Retina (tissue), 1 donor: ENCODE measurements around the gene HTR1D.
A peak's percentile ranks its signal among the peaks of the same experiment; 100 is the strongest.
"Not testable (repeated sequence)": the region's sequence is repeated elsewhere in the genome, so short reads cannot be mapped to it uniquely, and the experiment has no call there.

Experiments used
- DNase-seq: peaks from one replicate; pipeline ENCODE4 v3.0.0-alpha.2; 2016

Gene HTR1D

DNA sequence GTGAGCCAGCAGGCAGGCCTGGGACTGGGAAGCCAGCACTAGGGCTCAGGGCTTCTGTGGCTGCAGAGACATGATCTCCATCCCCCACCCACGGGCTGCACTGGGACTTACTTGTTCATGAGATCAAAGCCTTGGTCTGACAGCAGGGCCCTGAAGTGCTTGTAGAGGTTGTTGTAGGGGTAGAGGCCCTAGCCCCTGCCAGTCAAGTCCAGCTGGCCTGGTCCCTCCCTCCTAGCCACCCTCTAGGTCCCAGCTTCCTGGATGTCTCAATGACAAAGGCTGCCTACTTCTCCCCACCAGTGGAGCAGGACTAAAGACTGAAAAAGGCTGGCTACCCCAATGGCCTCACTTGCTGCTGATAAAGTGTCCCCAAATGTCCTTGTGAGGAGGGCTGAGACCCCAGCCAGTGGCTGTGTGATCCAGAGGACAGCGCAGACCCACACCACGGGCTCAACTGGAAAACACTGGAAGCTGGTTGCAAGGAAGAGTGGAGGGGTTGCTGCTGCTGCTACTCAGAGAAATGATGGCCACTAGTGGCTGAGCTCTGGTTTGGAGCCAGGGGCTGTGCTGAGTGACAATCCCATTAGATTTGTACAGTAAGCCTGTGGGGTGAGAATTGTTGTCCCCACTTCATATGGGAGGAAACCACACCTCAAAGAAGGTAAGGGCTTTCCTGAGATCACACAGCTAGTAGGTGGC, 1.4 kb downstream of the HTR1D start:
- DNase-seq, result no peak

DNA sequence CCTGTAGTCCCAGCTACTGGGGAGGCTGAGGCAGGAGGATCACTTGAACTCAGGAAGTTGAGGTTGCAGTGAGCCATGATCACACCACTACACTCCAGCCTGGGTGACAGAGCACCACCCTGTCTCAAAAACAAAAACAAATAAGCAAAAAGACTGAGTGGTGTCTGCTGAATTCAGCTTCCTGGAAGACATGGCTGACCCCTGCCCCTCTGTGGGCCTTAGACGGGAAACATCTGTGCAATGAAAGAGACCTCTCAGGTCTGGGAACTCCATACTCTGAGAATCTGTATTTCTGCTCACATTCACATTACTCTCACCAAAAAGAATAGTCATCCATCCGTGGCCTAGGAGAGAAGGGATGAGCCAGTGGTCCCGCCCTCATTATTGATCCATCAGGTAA, 2.0 kb downstream of the HTR1D start:
- no peak for DNase-seq

DNA sequence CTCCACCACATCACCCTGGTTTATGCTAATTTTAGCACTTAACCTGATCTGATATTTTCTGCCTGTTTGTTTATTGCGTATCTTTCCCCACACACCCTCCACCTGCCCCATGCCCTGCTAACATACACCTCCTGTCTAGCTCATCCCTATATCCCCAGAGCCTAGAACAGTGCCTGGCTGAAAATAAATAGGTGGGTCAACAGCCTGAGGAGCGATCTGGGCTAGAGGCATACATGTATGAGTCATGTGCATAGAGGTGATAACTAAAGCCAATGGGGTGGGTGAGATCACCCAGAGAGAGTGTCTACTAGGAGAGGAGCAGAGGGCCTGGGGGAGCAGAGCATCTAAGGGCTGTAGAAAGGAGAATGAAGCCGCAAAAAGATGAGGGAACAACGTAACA, 2.7 kb downstream of the HTR1D start:
- no peak for DNase-seq

DNA sequence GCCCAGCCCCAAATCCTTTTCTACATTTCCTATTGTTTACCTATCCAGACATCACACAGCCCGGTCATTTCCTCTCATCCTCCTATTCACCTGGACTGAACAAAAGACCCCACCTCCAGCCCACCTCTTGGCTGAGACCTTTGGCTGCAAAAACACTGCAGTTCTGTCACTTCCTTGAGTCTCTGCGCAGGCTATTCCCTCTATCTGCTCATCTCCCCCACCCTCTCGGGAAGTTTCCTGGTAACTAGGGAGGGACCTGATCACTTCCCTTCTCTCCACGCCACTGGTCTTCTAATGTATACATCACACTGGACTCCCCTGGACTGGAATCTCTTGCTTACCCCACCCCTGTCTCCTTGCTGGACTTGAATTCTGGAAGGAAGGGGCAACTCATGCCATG, 5.3 kb downstream of the HTR1D start:
- no peak for DNase-seq

DNA sequence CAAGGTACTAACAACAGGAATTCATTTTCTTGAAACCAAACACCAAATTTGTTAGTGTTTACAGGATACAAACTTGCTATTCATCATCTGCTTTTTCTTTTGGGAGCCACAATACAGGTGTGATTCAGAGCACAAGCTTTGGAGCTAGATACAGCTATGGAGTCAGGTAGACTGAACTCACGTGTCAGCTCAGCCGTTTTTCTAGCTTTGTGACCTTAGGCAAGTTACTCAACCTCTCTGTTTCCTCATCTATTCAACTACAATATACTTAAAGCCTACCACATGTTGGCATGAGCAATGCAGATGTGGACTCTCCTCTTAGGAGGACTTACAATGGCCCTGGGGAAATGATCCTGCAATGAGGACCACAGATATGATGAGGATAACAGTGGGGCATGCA, 6.3 kb downstream of the HTR1D start:
- no peak for DNase-seq

DNA sequence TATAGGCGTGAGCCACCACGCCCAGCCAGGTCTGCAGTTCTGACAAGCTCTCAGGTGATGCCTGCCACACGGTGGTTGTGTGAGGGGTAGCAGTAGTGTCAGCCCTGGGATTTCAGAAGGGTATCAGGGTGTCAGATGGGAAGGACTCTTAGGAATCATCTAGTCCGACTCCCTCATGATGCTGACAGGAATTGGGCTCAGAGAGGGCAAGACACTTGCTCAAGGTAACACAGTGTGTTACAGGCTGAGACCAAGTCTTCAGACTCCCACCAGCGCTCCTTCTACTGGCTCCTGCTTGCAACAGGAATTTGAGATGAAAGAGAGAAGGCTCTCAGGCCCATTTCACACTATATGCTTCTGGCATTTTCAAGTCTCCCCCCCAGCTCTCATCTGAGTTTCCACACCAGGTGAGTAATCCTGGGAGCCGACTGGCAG, 6.9 kb downstream of the HTR1D start:
- DNase-seq, result no peak

DNA sequence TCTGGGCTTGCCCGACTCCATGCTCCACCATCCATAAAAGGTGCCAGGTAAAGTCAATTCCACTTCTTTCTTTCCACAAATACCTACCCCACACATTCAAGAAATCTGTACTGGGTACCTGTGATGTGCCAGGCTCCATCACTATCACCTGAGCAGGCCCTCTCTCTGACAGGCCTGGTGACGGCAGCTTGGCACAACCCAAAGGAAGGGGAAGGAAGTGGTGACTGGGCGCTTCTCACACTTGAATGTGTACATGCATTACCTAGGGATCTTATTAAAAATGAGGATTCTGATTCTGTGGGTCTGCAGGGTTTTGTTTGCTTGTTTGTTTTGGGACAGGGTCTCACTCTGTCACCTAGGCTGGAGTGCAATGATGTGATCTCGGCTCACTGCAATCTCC, 7.5 kb downstream of the HTR1D start:
- DNase-seq, result no peak

DNA sequence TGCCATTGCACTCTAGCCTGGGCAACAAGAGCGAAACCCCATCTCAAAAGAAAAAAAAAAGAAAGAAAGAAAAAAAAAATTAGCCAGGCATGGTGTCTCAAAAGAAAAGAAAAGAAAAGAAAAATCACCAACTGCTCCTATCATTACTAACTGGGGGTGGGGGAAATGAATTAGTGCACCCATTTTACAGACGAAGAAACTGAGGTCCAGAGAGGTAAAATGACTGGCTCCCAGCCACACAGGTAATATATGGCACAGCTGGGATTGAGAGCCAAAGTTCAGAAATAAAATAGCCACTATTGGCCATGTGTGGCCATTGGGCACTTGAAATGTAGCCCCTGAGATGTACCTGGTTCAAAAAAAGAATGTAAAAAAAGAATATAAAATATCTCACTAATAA, 8.8 kb downstream of the HTR1D start:
- no peak for DNase-seq

DNA sequence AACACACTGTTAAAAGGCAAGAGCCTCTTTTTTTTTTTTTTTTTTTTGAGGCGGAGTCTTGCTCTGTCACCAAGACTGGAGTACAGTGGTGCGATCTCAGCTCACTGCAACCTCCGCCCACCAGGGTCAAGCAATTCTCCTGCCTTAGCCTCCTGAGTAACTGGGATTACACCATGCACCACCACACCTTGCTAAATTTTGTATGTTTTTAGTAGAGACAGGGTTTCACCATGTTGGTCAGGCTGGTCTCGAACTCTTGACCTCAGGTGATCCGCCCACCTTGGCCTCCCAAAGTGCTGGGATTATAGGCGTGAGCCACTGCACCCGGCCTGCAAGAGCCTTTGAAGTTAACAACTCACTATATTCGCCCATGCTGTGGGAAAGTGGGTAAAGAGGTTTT, 9.6 kb downstream of the HTR1D start:
- DNase-seq, result not testable (repeated sequence)

DNA sequence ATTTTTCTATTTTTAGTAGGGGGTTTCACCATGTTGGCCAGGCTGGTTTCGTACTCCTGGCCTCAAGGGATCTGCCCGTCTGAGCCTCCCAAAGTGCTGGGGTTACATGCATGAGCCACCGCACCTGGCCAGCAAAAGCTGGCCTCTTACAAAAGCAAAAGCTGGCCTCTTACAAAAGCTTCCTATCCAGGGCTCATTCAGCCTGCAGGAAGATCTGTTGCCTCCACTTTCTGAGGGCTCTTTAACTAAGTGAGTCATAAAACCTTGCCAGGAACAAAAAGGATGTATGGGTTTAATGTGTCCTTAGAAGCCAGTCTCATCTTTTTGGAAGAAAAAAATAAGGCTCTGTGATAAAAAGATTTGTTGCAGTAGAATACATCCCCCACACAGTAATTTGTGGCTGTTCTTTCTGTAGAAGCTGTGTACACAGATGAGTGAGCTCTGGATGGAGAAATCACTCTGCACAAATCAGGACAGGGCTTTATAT, 15.0 kb downstream of the HTR1D start:
- no peak for DNase-seq

DNA sequence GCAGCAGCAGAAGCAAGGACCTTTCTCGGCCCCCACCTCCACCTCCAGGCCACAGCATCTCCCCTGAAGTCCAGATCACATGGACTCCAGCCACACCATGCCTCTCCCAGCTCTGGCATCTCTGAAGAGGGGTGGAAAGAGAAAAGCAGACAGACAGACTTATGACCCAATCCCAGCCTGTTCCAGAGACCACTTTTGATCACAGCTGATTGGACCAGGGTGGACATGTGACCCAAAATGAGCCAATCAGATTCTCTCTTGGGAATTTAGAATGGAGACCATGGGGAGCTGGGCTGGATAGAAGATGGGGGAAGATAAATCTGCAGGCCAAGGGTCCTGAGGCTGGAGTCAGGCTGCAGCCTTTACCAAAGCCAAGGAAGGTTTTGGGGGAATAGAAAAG, 16.4 kb downstream of the HTR1D start:
- no peak for DNase-seq

DNA sequence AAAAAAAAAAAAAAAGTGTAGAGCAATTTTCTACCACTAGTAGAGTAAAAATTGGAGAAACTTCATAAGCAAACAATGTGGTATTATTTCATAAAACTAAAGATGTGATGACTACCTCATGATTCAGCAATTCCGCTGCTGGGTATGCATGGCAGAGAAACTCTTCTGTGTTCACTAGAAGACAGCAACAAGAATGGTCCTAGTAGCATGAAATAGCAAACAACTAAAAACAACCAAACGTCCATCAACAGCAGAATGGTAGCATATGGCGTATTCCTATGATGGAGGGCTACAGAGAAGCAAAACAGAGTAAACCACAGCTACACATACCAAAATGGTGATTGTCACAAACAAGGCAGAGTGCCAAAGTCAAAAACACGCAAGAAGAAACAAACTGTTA, 18.9 kb downstream of the HTR1D start:
- no peak for DNase-seq

DNA sequence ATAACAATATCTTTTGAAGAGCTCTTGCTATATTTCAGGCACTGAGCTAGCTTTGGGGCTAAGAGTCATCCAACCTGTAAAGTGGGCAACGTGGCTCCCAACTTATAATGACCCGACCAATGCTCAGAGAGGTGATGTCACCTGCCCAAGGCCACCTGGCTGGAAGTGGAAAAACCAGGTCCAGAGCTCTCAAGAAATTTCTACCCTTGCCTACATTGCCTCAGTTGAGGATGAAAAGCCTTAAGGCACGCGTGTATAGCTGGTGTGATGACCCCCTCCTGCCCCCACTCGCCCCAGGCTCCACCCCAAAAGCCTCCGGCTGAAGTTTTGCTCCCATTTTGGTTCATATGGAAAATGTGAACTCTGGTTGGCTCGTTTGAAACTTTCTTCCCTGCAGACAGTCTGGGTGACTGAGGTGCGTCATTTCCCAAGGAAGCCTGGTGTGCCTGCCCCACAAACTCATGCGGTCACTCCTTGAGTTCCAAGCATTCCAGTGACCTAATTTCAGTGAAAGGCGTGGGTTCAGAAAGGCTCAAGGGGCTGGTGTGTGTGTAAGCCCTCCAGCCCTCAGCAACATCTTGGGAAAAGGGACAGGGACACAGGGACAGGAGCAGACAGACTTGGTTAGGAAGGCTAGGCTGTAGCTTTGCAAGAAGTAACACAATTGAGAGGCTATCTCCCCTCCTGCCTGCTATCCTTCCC, 20.5 kb downstream of the HTR1D start:
- DNase-seq, result no peak

DNA sequence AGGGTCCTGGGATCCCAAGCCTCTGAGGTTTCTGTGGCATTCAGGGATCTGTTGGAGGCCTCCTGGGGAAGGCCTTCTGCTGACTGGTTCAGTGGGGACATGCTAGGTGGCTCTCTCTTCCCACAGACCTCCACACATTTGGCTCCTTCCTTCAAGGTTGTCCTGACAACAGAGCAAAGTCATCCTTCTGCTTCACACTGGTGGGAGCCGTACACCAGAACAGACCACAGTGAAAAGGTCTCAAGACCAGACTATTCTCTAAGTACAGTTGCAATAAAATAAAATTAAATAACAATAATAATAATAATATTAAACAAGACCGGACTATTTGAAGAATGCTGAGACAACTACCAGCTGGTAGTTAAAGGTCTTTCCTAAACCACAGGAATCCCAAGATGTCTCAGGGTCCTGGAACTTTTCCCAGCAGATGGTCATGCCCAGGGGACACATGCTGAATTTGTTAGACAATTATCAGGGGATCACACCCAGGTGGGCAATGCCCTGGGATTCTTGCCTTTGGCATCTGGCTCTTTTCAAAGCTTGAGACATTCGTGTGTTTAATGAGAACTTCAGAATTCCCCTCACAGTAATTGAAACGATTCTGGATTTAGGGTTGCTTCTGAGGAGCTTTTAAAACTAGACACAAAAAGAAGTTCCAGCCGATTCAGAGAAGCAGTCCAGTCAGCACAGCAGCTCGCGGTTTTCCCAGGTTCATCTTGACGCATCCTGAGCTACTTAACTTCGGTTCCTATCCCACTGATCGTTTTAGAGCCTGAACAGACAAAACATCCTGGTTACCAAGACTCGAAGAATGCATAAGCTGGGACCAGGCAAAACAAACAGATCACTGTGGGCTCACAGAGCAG, 22.9 kb downstream of the HTR1D start:
- DNase-seq, result no peak

DNA sequence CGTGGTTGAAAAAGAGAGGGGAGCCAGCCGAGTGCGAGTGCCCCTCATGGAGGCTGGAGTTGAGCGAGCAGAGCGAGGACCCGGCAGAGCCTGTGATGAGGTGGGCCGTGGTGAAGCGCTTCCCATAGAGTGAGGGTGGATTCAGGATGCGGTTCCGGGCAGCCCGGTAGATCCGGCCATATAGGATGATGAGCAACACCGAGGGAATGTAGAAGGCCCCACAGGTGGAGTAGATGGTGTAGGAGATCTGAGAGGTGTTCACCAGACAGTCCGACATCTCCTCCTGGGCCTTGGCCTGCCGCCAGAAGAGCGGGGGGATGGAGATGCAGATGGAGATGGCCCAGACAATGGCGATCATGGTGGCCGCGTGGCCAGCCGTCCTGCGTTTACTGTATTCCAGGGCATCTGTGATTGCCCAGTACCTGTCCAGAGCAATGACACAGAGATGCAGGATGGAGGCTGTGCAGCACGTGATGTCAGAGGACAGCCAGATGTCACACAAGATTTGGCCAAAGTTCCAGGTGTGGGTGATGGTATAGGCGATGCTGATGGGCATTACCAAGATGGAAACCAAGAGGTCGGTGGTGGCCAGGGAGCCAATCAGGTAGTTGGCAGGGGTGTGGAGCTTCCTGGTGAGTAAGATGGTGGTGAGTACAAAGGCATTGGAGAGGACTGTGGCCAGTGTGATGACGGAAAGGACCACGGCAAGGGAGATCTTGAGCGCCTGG, 23.7 kb downstream of the HTR1D start:
- no peak for DNase-seq

DNA sequence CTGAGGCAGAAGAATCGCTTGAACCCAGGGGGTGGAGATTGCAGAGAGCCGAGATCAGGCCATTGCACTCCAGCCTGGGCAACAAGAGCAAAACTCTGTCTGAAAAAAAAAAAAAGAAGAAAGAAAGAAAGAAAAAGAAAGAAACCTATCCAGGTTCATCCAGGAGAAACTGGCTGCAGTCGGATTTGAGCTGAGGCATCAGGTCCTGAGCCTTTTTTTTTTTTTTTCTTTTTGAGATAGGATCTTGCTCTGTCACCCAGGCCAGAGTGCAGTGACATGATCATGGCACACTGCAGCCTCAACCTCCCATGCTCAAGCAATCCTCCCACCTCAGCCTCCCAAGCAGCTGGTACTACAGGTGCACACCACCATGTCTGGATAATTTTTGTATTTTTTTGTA, 26.1 kb downstream of the HTR1D start:
- DNase-seq, result no peak

DNA sequence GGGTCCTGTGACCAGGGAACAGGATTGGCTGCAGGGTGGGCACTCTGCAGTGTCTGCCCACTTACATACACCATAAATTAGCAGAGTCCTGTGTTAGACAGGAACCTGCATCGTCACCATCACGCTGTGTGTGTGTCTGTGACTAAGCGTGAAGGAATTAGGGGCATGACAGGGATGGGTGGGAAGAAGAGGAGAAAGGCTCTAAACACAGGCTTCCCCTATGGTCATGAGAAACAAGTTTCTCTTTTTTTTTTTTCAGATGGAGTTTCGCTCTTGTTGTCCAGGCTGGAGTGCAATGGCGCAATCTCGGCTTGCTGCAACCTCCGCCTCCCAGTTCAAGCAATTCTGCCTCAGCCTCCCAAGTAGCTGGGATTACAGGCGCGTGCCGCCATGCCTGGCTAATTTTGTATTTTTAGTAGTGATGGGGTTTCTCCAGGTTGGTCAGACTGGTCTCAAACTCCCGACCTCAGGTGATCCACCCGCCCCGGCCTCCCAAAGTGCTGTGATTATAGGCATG, 28.3 kb downstream of the HTR1D start:
- DNase-seq, result not testable (repeated sequence)

DNA sequence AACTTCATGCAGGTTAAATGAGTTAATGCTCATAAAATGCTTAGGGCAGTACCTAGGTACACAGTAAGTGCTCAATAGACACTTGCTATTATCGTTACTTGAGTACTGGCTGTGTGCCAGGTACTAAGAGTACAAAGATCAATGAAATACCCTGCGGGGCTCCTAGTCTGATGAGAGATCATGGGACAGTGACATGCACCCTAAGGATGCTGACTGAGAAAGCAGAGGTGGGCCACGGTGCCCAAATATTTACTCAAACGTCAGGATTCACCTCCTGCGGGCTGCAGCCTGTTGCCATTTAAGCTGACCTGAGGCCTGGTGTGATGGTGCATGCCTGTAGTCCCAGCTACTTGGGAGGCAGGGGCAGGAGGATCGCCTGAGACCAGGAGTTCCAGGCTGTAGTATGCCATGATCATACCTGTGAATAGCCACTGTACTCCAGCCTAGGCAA, 28.8 kb downstream of the HTR1D start:
- no peak for DNase-seq

DNA sequence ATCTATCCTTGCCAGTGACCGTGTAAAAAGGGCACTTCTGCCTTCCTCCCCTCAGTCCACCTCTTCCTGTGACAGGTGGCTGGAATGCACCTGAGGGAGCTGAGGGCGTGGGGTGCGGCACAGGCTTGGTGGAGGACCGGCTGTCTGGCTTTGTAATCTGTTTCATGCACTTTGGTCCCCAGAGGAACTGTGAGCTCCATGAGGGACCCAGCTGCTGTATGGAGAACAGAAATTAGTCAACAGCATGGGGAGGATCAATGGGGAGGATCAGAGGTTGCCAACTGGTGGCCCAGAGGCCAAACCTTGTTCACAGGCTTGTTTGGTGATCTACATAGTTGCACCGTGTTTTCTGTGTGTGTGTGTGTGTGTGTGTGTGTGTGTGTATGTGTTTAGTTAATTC, 29.7 kb downstream of the HTR1D start:
- DNase-seq, result no peak

DNA sequence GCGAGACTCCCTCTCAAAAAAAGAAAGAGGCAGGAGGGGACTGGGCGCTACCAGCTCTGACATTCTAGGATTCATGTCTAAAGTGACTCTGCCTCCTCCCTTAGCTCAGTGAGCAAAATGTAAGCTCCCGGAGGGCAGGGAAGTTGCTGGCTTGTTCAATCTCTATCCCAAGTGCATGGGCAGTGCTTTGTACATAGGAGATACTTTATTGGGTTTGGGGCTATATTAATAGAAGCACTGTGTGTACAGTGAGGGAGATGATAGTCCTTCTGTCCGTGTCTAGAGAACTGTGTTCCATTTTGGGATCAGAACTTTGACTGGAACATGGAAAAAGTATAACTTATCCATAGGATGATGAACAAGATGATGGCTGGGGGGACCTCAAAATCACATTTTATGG, 31.9 kb downstream of the HTR1D start:
- DNase-seq, result no peak

DNA sequence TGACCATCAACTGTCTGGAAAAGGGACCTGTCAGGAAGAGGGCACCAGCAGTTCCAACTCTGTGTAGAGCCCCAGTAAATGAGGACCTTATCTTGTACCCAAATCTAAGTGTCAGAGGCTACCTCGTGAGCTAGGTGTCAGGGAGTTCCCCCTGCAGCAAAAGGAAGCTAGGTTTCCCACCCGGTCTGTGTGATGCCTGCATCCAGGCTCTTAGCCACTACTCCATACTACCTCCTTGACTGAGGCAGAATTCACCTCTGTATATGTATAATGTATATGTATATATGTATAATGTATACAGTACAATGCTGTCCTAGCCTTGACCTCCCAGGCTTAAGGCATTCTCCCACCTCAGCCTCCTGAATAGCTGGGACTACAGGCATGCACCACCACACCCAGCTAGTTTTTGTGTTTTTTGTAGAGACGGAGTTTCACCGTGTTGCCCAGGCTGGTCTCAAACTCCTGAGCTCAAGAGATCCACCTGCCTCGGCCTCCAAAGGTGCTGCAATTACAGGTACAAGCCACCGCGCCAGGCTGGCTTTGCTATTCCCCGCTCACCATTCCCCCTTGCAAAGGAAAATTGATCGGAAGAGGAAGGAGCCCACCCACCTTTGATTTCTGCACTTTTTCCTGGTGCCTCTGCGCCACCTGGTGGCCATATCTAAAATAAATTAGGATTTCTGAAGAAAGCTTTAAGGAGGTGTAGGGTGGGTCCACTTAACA, 32.9 kb downstream of the HTR1D start:
- peak; percentile 81 for DNase-seq

DNA sequence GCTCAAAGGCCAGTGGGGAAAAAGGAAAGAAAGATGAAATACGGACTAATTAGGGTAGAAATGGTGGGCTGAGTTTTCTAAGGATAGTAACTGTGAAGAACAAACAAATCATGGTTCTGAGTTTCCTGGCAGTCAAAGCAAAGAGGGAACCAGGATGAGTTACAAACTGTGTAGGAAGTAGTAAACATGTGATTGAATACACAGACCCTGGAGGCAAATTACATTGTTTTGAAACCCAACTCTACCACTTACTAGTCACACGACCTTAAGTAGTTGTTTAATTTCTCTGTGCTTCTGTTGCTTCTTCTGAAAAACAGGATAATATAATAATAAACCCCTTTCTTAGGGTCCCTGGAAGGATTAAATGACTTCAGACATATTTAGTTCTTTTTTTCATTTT, 37.4 kb downstream of the HTR1D start:
- DNase-seq, result no peak
